GM12892 (cell line): ENCODE measurements around the gene SCG2.

Source experiments
- DNase-seq: peaks from one replicate; pipeline ENCODE4 v3.0.0; 2011; ENCODE audit not compliant: insufficient read length
- FAIRE-seq: peaks from 2 replicates; lab custom pipeline; 2011; peaks lifted over from hg19 to GRCh38; lab: Jason Lieb, UNC
- POLR2A ChIP-seq: IDR thresholded peaks from 2 replicates; pipeline ENCODE4 v1.6.1; 2011; ENCODE audit warnings: low read depth, low read length, control low read depth
- POLR2AphosphoS5 ChIP-seq: IDR thresholded peaks from 2 replicates; pipeline ENCODE4 v1.6.1; 2011; ENCODE audit warnings: low read depth, low read length, control low read depth
- TAF1 ChIP-seq: IDR thresholded peaks from 2 replicates; pipeline ENCODE4 v1.6.1; 2011; ENCODE audit warnings: low read depth, mild to moderate bottlenecking, control low read depth, low read length, borderline replicate concordance

Gene SCG2

GRCh38 chr2:223558970-223559369, 43.2 kb downstream of the SCG2 start:
- no peak for DNase-seq
- TF ChIP-seq POLR2A (no peak), POLR2AphosphoS5 (no peak), TAF1 (no peak)
- no peak for FAIRE-seq

GRCh38 chr2:223554923-223555322, 47.2 kb downstream of the SCG2 start:
- no peak for DNase-seq
- TF ChIP-seq TAF1 (no peak), POLR2AphosphoS5 (no peak), POLR2A (no peak)
- no peak for FAIRE-seq

- TF ChIP-seq POLR2A = no peak
- no peak for TF ChIP-seq POLR2AphosphoS5
- no peak for TF ChIP-seq TAF1
- FAIRE-seq = no peak
- no peak for DNase-seq
Measured at GRCh38 chr2:223549215-223549614, 52.9 kb downstream of the SCG2 start.

- DNase-seq = no peak
- FAIRE-seq = no peak
- no peak for TF ChIP-seq TAF1
- no peak for TF ChIP-seq POLR2AphosphoS5
- TF ChIP-seq POLR2A = no peak
Measured at GRCh38 chr2:223548194-223548593, 54.0 kb downstream of the SCG2 start.
